ENCODE results near the gene CYP3A7. TPM values are rescaled to one million over a fixed set of nuclear protein-coding genes. Genes with fewer than 3 reads are reported as not detected.

CYP3A7 gene
- total RNA-seq, 1 experiment from 2014 or later, result not detected

- BruUV-seq (replicated peaks), result no TSS peak
- H3K27me3 ChIP-seq (ENCODE audit: control insufficient read depth, insufficient read depth, low read length), result peaks cover 13% of the 10 kb centered on the region
- ATAC-seq (no peak), DNase-seq (ENCODE audit: low read depth, low spot score) (no peak)
- ChIA-PET CTCF (no interaction called here), POLR2A (no interaction called here)
- intact Hi-C loops (cut with micrococcal nuclease; ENCODE audit: unreplicated experiment) (no loop called here), in situ Hi-C loops (cut with HindIII; ENCODE audit: low pct_unique_long_range_greater_than_20kb, low sequenced_read_pairs) (no loop called here)
- no peak overlapping the region for H3K27ac ChIP-seq (ENCODE audit: low read length)
- no peak overlapping the region for H3K4me3 ChIP-seq (ENCODE audit: low read depth in 2 of 2, low read length in 2 of 2)
- TF ChIP-seq CTCF (IDR thresholded peaks at IDR 0.05), result no peak
- TF ChIP-seq REST (IDR thresholded peaks at IDR 0.05; ENCODE audit: insufficient read depth in 1 of 2, low read depth in 2 of 2, low read length in 1 of 2), result no peak
- TF ChIP-seq TCF7L2 (IDR thresholded peaks at IDR 0.05; ENCODE audit: low read depth, low read length), result no peak
- no peak for TF ChIP-seq POLR2AphosphoS5 (IDR thresholded peaks at IDR 0.05; ENCODE audit: low read depth, low read length)
- TF ChIP-seq SIN3A (IDR thresholded peaks at IDR 0.05; ENCODE audit: borderline replicate concordance, insufficient read depth, low read depth, low read length), result no peak
- no peaks in the 10 kb centered on the region for H3K36me3 ChIP-seq (ENCODE audit: control insufficient read depth, insufficient read depth, low read length)
- no peaks in the 10 kb centered on the region for H3K9me3 ChIP-seq (ENCODE audit: control insufficient read depth, insufficient read depth, low read depth, low read length)
- no peaks in the 10 kb centered on the region for H3K4me1 ChIP-seq (ENCODE audit: control insufficient read depth, insufficient read depth, low read length)
These were observed 20.9 kb downstream of the CYP3A7 start for GRCh38 chr7:99713995-99714570.

GRCh38 chr7:99709838-99710578 is 25.0 kb downstream of the CYP3A7 start:
- in situ Hi-C loops (cut with HindIII; ENCODE audit: low pct_unique_long_range_greater_than_20kb, low sequenced_read_pairs) (no loop called here), intact Hi-C loops (cut with micrococcal nuclease; ENCODE audit: unreplicated experiment) (no loop called here)
- Histone ChIP-seq H3K27me3 (ENCODE audit: control insufficient read depth, insufficient read depth, low read length) (peaks cover 21% of the 10 kb centered on the region), H3K27ac (ENCODE audit: low read length) (no peak overlapping the region), H3K4me1 (ENCODE audit: control insufficient read depth, insufficient read depth, low read length) (no peaks in the 10 kb centered on the region), H3K36me3 (ENCODE audit: control insufficient read depth, insufficient read depth, low read length) (no peaks in the 10 kb centered on the region), H3K9me3 (ENCODE audit: control insufficient read depth, insufficient read depth, low read depth, low read length) (no peaks in the 10 kb centered on the region), H3K4me3 (ENCODE audit: low read depth in 2 of 2, low read length in 2 of 2) (no peak overlapping the region)
- ATAC-seq (no peak), DNase-seq (ENCODE audit: low read depth, low spot score) (no peak)
- no peak for TF ChIP-seq SIN3A (IDR thresholded peaks at IDR 0.05; ENCODE audit: borderline replicate concordance, insufficient read depth, low read depth, low read length)
- CTCF ChIA-PET, result no interaction called here
- POLR2A ChIA-PET, result no interaction called here
- BruUV-seq (replicated peaks), result no TSS peak

GRCh38 chr7:99709260-99709659 is 25.7 kb downstream of the CYP3A7 start:
- no peaks in the 10 kb centered on the region for H3K36me3 ChIP-seq (ENCODE audit: control insufficient read depth, insufficient read depth, low read length)
- ATAC-seq, result no peak
- H3K27ac ChIP-seq (ENCODE audit: low read length), result no peak overlapping the region
- no peaks in the 10 kb centered on the region for H3K4me1 ChIP-seq (ENCODE audit: control insufficient read depth, insufficient read depth, low read length)
- no peaks in the 10 kb centered on the region for H3K9me3 ChIP-seq (ENCODE audit: control insufficient read depth, insufficient read depth, low read depth, low read length)
- in situ Hi-C loops (cut with HindIII; ENCODE audit: low pct_unique_long_range_greater_than_20kb, low sequenced_read_pairs), result no loop called here
- DNase-seq (ENCODE audit: low read depth, low spot score), result no peak
- TF ChIP-seq SIN3A (IDR thresholded peaks at IDR 0.05; ENCODE audit: borderline replicate concordance, insufficient read depth, low read depth, low read length) (no peak), TCF7L2 (IDR thresholded peaks at IDR 0.05; ENCODE audit: low read depth, low read length) (no peak), REST (IDR thresholded peaks at IDR 0.05; ENCODE audit: insufficient read depth in 1 of 2, low read depth in 2 of 2, low read length in 1 of 2) (no peak), CTCF (IDR thresholded peaks at IDR 0.05) (no peak)
- BruUV-seq (replicated peaks), result no TSS peak
- ChIA-PET CTCF (no interaction called here), POLR2A (no interaction called here)
- no peak overlapping the region for H3K4me3 ChIP-seq (ENCODE audit: low read depth in 2 of 2, low read length in 2 of 2)
- peaks cover 18% of the 10 kb centered on the region for H3K27me3 ChIP-seq (ENCODE audit: control insufficient read depth, insufficient read depth, low read length)
- intact Hi-C loops (cut with micrococcal nuclease; ENCODE audit: unreplicated experiment), result no loop called here

Measured in Panc1 (cell line).